GM19468 (cell line): ENCODE measurements around the gene CLNS1A.
"Not testable (repeated sequence)": the region's sequence is repeated elsewhere in the genome, so short reads cannot be mapped to it uniquely, and the experiment has no call there.

Source experiments
- ATAC-seq: cut with Tn5 transposase; IDR thresholded peaks from one replicate; pipeline ENCODE4 v1.9.1; 2021; ENCODE audit warnings: mild to moderate bottlenecking, moderate library complexity, moderate number of reproducible peaks; ENCODE audit not compliant: unreplicated experiment; ENCODE audit errors: extremely low read depth

CLNS1A gene

DNA sequence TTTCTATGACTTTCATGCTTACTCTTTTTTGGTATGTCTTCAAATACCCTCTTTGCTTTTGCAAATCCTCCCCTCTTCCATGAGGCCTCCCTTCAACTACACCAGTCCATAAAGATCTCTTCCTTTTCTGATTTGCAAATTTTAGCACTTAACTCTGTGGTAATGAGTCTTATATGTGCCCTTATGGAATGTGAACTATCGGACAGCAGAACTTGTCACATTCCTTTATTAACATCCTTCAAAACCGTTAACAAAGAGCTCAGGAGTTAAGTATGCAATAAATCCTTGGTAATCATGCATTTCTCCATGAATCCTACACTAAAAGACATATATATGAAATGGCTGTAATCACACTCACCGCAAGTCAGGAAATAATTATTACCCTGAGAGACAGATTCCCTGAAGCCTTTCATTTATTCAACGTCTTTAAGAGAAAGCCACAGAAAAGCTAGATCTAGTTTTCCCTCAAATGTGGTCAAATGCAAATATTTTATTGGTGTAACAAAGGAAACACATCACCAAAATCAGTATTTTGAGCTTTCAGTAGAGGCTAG lies 7.4 kb downstream of the CLNS1A start:
- ATAC-seq = no peak

DNA sequence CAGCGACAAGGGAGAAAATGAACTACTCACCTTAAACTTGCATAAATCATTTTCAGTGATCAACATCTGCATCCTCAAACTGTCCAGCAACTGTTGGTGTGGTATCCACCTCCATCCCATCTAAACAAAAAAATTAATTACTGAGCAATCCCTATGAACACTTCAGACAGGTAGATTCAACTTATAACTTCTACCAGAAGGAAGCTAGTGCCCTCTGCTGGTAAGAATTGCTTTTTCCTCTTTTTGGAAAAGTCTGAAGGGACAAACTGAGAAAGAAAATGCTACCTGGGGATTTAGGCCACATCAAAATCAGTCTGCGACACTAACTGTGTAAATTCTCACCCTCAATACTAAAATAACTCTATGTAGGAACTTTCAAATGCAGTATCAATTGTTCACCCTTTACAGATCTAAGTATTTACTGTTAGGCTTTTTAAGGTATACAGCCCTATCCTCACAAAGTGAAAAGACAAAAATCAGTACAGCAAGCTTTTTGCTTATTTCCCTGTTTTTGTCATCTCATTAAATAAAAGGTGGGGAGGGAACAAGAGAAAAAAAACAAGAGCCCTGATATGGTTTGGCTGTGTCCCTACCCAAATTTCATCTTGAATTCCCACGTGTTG lies 17.9 kb downstream of the CLNS1A start:
- ATAC-seq = no peak

DNA sequence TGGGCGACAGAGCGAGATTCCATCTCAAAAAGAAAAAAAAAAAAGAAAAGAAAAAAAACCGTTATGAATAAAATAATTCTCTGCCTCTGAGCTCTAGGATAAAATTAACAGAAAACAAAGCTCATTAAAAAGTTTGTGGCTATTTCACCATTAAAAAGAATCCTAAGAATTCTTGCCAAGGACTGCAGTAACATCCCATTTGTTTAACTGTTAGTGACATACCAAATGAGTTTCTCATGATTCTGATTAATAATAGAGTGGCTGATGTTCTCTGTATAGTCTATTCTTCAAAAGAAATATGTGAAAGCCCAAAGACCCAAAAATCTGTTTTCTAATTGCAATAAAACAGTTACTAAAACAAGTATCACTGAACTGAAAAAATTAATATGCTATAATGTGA lies 19.7 kb downstream of the CLNS1A start:
- no peak for ATAC-seq

GRCh38 chr11:77611921-77612320 lies 25.7 kb downstream of the CLNS1A start:
- no peak for ATAC-seq

DNA sequence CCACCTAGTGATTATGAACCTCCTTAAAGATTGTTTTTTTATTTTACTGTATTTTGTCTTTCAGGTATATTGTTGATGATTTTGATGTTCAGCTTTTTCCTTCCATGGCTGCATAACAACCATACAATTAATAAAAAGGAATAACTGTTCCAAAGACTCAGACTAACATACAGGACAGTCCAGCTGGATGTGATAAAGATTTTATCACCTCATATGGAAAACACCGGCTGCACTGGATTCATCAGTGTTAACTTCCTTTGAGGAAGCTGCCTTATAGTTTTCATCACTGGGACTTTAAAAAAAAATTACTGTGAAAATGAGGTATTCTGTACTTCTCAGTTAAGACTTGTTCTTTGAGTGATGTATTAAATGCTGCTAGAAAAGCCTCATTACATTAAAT lies 28.4 kb downstream of the CLNS1A start:
- no peak for ATAC-seq

GRCh38 chr11:77604281-77604680 lies 33.3 kb downstream of the CLNS1A start:
- no peak for ATAC-seq

DNA sequence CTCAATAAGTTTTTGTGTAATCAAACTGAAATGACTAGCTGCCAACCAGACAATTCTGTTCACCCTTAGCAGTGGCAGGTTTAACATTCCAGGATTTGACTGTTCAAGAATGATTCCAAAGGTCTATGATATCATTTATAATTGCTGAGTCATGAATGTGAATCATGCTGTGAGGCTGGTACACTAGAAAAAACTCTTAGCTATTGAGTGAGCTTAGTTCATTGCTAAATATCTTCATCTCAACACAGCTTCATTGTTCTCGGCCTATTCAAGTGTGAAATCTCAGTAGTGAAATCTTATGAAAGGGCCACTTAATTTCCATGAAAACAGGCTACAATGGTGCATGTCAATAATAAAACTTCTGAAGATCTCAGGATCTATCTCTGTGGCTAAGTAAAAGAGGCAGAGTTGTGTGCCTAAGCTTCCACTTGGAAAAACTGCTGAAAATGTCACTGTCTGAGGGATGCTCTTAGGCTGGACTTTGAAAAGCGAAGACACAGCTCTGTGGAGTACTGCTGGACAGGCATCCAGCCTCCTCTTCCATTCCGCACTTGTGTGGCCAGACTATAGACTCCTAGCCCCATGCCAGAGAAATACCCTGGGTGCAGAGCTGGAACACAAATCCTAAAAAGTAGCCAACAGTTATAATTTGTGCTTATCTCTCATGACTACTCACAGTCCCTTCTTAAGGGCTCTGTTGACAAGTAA lies 35.1 kb downstream of the CLNS1A start:
- no peak for ATAC-seq

GRCh38 chr11:77598195-77598594 lies 39.4 kb downstream of the CLNS1A start:
- ATAC-seq = no peak

GRCh38 chr11:77596626-77597025 lies 41.0 kb downstream of the CLNS1A start:
- no peak for ATAC-seq

- ATAC-seq = no peak
Measured at GRCh38 chr11:77593883-77594282, 43.7 kb downstream of the CLNS1A start.

DNA sequence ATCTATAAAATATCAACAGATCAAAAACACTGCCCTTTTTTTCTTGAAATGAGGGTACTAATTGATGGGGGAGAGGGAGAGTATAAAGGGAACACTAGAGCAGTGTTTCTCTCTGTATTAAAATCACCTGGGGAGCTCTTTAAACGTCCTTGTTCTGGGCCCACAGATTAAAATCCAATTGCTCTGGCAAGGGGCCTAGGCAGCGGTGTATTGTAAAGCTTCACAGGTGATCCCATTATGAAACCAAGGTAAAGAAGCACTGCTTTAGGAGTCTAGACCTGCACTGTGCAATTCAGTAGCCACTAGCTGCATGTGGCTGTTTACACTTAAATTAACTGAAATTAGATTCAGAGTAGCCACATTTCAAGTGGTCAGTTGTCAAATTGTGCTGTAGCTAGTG lies 44.9 kb downstream of the CLNS1A start:
- no peak for ATAC-seq

DNA sequence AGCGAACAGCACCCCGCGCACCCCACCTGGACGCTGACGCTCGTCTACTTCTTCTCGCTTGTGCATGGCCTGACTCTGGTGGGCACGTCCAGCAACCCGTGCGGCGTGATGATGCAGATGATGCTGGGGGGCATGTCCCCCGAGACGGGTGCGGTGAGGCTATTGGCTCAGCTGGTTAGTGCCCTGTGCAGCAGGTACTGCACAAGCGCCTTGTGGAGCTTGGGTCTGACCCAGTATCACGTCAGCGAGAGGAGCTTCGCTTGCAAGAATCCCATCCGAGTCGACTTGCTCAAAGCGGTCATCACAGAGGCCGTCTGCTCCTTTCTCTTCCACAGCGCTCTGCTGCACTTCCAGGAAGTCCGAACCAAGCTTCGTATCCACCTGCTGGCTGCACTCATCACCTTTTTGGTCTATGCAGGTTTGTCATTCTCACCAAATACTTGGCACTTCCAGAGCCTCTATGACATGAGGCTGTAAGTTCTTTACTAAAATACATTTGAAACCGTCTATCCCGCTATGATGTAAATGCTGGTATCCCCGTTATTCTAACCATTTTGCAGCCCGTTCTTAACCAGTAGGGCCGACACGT lies 47.3 kb downstream of the CLNS1A start:
- ATAC-seq = no peak

- peak; percentile 81 for ATAC-seq
Measured at GRCh38 chr11:77589521-77590193, 47.9 kb downstream of the CLNS1A start, which contains the start of gene AQP11. Gene AQP11, plus strand, starts transcription at chr11:77589953. Its CDS starts 40 bp downstream, at chr11:77589993.

GRCh38 chr11:77589181-77589520 lies 48.4 kb downstream of the CLNS1A start:
- ATAC-seq = no peak

DNA sequence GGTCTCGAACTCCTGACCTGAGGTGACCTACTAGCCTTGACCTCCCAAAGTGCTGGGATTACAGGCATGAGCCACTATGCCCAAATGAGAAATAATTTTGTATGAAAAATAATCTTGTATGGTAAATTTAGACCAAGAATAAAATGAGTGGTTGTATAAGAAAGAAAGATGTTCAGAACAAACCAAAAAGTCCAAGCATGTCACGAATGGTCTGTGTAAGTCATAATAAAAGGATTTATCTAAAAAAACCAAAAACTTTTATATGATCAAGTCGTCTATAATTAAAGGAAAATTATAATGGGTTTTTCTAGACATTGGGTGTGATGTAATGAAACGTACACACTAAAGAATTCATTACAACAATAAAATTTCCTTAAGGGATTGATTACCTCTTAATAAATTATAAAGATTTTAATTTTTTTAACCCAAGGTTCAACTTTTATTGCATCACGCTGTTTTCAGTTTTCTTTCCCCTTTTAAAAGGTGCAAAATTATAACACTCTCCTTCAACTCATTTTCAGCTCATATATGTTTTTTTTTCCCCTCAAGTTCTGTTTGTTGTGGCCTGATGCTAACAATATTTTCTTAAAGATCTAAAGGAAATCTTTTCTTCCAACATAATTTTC lies 56.8 kb downstream of the CLNS1A start:
- ATAC-seq = no peak

GRCh38 chr11:77575428-77575827 lies 62.2 kb downstream of the CLNS1A start:
- ATAC-seq = not testable (repeated sequence)

DNA sequence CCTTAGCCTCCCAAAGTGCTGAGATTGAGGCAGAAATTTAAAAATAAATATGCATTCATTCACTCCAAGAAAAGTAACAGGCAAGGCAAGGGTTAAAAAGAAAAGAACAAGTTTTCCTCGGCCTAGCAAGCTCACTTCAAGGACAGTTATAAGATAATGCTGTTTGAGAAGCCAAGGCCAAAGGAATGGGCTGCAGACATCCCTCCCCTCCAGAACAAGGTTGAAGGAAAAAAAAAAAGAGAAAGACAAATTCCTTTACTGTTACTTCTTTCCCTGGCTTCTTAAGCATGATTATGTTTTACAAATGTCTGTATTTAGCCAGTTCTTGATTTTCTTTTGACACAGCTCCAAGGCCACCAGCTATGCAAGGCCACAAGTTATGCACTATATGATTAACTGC lies 66.7 kb downstream of the CLNS1A start:
- not testable (repeated sequence) for ATAC-seq

DNA sequence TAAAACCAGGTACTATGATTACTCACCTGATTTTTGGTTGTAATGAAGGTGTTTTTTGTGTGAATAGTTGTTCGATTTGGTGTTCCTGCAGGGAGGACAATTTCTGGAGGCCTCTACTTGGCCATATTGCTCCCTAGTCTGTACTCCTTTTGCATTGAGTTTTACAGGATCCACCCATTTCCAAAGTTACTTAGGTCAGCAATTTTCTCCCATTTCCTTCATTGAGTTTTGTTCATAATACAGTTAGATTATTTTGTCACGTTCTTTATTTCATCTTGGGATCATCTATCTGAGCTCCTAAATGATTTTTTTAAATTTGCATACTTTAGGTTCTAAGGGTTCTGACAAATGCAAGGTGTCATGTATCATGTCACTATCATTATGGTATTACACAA lies 67.9 kb downstream of the CLNS1A start:
- ATAC-seq = no peak

GRCh38 chr11:77568916-77569675 lies 68.5 kb downstream of the CLNS1A start:
- ATAC-seq = no peak

GRCh38 chr11:77568306-77568705 lies 69.3 kb downstream of the CLNS1A start:
- no peak for ATAC-seq
